ENCODE data around the gene MPP1.
A peak's percentile ranks its signal among the peaks of the same experiment; 100 is the strongest.

Gene MPP1

DNA sequence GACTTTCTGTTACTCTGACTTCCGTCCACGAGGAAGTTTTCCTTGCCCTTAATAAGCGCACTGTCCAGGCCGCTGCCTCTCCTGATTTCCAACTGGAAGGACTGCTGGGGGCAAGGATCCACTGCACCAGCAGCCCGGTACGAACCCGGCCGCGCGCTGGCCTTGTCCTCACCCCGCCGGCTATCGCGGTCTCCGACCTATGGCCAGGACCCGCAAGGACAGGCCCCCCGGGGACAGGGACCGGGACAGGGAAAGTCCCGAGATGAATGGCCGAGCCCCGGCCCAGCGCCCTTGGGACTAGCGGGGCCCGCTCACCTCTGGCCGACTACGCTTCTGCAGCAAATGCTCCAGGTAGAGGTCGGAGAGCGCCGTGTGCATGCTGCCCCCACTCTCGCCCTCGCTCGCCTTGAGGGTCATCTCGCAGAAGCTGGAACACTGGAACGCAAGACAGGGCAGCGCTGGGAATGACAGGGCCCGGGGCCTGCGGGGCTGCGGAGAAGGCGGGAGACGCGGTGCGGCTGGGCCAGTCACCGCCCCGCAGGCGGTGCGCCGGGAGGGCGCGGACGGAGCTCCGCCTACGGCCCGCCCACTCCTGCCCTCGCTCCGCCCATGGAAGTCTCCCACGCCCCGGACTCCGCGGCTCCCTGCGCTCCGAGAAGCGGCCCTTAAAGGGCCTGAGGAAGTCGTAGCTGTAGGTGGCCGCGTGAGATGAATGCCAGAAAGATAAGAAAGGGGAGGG, at the start of gene MPP1:
Gene MPP1, minus strand, starts transcription at position 529 of the 739 bp plus-strand sequence. Its CDS starts 112 bp downstream, at position 417.
- no peak for TF ChIP-seq Cebpa-rat (IDR thresholded peaks at IDR 0.05)
- Histone ChIP-seq H3K4me2 (peak within 1 kb of the TSS; percentile 75 to 93 (median 81)), H3K4me3 (peak within 1 kb of the TSS; percentile 72 to 79 (median 75)), H3K27ac (peak within 1 kb of the TSS; percentile 53 to 88 (median 62); a peak in 21 of 22 replicates), H3K36me3 (no peaks in the 10 kb centered on the region), H3K9ac (peak within 1 kb of the TSS; percentile 70 to 92 (median 79)), H3K27me3 (peaks cover 36 to 83% (median 80%) of the 10 kb centered on the region in 11 experiments; a peak in 21 of 22 replicates), H3K4me1 (peaks cover 23 to 51% (median 44%) of the 10 kb centered on the region in 10 experiments), H3K9me3 (replicated peaks in 1 of 11) (peaks cover 29 to 54% (median 38%) of the 10 kb centered on the region in 11 experiments), H4K20me1 (no peaks in the 10 kb centered on the region; a peak in 1 of 22 replicates)

DNA sequence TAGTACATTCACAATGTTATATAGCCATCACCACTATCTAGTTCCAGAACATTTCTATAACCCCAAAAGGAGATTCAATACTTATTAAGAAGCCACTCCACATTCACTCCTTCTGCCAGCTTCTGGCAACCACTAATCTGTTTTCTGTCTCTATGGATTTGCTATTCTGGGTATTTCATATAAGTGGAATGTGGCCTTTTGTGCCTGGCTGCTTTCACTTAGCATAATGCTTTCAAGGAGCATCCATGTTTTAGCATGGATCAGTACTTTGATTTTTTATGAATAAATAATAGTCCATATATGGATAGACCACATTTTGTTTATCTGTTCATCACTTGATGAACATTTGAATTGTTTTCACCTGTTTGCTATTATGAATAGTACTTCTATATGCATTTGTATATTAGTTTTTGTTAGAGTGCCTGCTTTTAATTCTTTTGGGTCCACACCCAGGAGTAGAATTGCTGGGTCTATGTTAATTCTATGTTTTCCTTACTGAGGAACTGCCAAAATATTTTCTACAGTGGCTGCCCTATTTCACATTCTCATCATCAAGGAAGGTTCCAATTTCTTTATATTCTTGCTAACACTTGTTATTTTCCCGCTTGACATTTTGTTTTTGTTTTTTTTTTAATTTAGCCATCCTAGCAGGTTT, 45.8 kb upstream of the MPP1 start:
- Histone ChIP-seq H3K9ac (no peak overlapping the region), H3K4me3 (no peak overlapping the region), H3K27ac (no peak overlapping the region)

DNA sequence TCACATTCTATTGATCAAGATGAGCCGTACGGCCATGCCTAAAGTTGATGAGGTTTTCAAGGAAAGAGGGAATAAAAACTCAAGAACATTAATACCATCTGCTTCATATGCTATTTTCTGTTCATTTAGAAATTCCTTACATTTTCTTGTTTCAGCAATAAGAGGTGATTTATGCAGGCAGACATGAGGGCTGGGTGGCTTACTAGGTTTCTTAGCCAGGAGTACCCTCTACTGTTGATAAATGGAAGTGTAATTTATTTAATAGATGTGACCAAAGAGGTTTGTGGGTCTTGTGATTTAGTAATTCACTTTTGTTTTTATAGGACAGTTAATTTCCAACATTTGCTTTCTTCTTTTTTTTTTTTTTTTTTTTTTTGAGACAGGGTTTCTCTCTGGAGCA, 35.6 kb upstream of the MPP1 start:
- no peak overlapping the region for H3K27ac ChIP-seq
- no peaks in the 10 kb centered on the region for H3K36me3 ChIP-seq
- H4K20me1 ChIP-seq: no peaks in the 10 kb centered on the region; a peak in 1 of 22 replicates
- H3K4me3 ChIP-seq: no peak overlapping the region
- peaks cover 25 to 42% (median 34%) of the 10 kb centered on the region in 11 experiments for H3K27me3 ChIP-seq
- H3K4me1 ChIP-seq: peaks cover 0 to 5% (median 0%) of the 10 kb centered on the region in 10 experiments; a peak in 1 of 20 replicates
- no peaks in the 10 kb centered on the region for H3K9me3 ChIP-seq (replicated peaks in 1 of 11)
- H3K4me2 ChIP-seq: no peak overlapping the region
- H3K9ac ChIP-seq: no peak overlapping the region
- TF ChIP-seq Cebpa-rat (IDR thresholded peaks at IDR 0.05): no peak

More for the DNA sequence above, 45.8 kb upstream of the MPP1 start:
- Histone ChIP-seq H3K9me3 (replicated peaks in 1 of 11) (peaks cover 16 to 32% (median 24%) of the 10 kb centered on the region in 11 experiments), H3K4me1 (no peaks in the 10 kb centered on the region), H3K4me2 (no peak overlapping the region), H3K36me3 (no peaks in the 10 kb centered on the region), H4K20me1 (no peaks in the 10 kb centered on the region), H3K27me3 (peaks cover 10 to 52% (median 35%) of the 10 kb centered on the region in 11 experiments; a peak in 19 of 22 replicates)
- no peak for TF ChIP-seq Cebpa-rat (IDR thresholded peaks at IDR 0.05)

DNA sequence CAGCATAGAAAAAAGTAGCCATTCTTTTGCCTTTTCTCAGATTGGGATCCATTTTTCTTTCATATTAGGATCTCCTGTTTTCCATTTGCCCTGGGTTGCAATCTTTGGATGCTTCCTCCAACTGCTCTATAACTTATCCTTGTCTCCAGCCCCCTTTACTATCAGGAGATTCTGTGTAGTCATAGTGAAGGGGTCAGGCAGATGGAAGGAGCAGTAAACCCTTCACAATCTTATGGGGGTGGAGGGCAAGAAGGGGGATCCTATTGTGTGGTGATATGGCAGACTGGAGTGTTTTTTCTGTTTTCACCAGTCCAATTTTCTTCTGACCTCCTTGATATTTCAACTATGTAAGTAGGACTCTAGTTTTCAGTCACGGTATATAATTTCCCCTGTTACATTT, 30.9 kb upstream of the MPP1 start:
- Histone ChIP-seq H3K4me1 (peaks cover 0 to 5% (median 0%) of the 10 kb centered on the region in 10 experiments; a peak in 1 of 20 replicates), H4K20me1 (no peaks in the 10 kb centered on the region; a peak in 1 of 22 replicates), H3K9me3 (replicated peaks in 1 of 11) (no peaks in the 10 kb centered on the region), H3K4me3 (no peak overlapping the region), H3K36me3 (no peaks in the 10 kb centered on the region), H3K27me3 (peaks cover 55 to 87% (median 79%) of the 10 kb centered on the region in 11 experiments), H3K27ac (no peak overlapping the region), H3K4me2 (no peak overlapping the region), H3K9ac (no peak overlapping the region)
- TF ChIP-seq Cebpa-rat (IDR thresholded peaks at IDR 0.05): no peak

DNA sequence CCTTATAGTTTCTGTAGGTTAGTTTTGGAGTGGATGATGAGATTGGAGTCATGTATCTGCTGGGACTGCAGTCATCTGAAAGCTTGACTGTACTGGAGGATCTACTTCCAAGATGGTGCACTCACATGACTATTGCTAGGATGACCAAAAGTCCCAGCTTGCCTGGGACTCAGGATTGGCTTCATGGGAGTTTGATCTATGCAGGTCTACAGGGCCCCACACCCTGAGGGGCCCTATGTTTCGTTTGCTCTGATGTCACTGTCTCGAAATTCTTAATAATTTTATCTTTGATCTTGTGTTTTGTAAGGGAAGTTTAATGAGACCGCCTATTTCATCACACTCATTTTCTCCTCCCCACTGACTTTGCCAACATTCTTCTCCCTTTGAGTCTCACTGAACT, 29.3 kb upstream of the MPP1 start, which contains the start of gene SMIM9:
Gene SMIM9, minus strand, starts transcription at position 101 of the 400 bp plus-strand sequence. CDS start 3,806 bp downstream, outside the sequence.
- Histone ChIP-seq H3K4me2 (no peak within 1 kb of the TSS), H3K9me3 (replicated peaks in 1 of 11) (no peaks in the 10 kb centered on the region), H3K27ac (no peak within 1 kb of the TSS), H4K20me1 (no peaks in the 10 kb centered on the region; a peak in 1 of 22 replicates), H3K36me3 (no peaks in the 10 kb centered on the region), H3K27me3 (peaks cover 65 to 91% (median 86%) of the 10 kb centered on the region in 11 experiments), H3K4me1 (peaks cover 0 to 5% (median 0%) of the 10 kb centered on the region in 10 experiments; a peak in 1 of 20 replicates), H3K9ac (no peak within 1 kb of the TSS), H3K4me3 (no peak within 1 kb of the TSS)
- TF ChIP-seq Cebpa-rat (IDR thresholded peaks at IDR 0.05): no peak

DNA sequence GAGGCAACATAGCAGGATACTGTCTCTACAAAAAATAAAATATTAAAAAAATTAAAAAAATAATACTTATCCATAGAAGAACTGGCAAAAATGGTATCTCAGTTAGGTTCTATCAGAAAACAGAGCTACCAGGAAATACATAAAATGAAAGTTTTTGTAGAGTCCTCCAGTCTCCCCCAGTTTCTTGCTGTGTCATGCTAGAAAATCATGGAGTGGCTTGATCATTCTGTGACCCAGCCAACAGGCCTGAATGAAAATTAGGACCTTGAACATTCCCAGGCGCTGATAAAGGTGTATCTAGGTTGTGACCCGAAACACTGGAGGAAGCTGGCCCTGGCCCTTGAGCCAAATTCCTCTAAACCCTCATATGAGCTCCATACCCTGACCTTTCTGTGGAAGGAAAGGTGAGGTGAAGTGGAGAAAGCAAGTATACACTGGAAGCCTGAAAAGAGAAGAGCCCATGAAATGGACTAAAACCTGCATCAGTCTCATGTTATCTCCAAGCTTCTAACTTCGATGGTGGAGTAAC, 28.5 kb upstream of the MPP1 start:
- no peak overlapping the region for H3K4me3 ChIP-seq
- no peak for TF ChIP-seq Cebpa-rat (IDR thresholded peaks at IDR 0.05)
- H4K20me1 ChIP-seq: no peaks in the 10 kb centered on the region; a peak in 1 of 22 replicates
- no peak overlapping the region for H3K27ac ChIP-seq
- H3K27me3 ChIP-seq: peaks cover 71 to 97% (median 92%) of the 10 kb centered on the region in 11 experiments
- H3K4me2 ChIP-seq: no peak overlapping the region
- H3K4me1 ChIP-seq: peaks cover 0 to 5% (median 0%) of the 10 kb centered on the region in 10 experiments; a peak in 1 of 20 replicates
- H3K36me3 ChIP-seq: no peaks in the 10 kb centered on the region
- H3K9ac ChIP-seq: no peak overlapping the region
- no peaks in the 10 kb centered on the region for H3K9me3 ChIP-seq (replicated peaks in 1 of 11)

DNA sequence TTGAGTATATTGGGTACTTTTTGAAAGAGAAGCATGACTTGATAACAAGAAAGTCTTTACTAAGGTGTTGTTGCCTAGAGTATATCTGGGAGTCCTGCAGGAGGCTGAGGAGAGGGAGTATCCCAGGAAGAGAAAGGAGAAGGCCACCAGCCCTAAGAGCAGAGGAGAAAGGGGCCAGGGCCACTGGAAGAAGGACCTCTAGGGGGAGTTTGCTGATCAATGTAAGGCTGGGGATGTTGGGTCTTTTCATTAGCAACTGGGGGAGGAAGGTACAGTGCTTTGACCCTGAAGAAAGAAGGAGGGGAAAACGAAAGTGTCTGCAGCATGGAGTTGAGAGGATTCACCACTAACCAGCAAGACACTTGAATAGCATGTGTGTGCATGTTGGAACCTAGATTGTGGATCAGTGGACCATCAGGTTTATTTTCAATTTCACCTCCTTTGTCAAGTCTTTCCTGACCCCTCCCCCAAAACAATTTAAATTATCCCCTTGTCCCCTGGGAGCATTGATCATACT, 24.7 kb upstream of the MPP1 start:
- Histone ChIP-seq H3K36me3 (no peaks in the 10 kb centered on the region), H3K4me3 (no peak overlapping the region), H4K20me1 (no peaks in the 10 kb centered on the region; a peak in 1 of 22 replicates), H3K27ac (no peak overlapping the region), H3K9ac (no peak overlapping the region), H3K9me3 (replicated peaks in 1 of 11) (0 out of 22 replicates have a peak, but pooled peaks cover 0 to under 1% (median 0%) of the 10 kb centered on the region in 11 experiments), H3K4me2 (no peak overlapping the region), H3K27me3 (peaks cover 63 to 87% (median 82%) of the 10 kb centered on the region in 11 experiments), H3K4me1 (peaks cover 0 to 14% (median 10%) of the 10 kb centered on the region in 10 experiments; a peak in 10 of 20 replicates)
- TF ChIP-seq Cebpa-rat (IDR thresholded peaks at IDR 0.05): no peak

DNA sequence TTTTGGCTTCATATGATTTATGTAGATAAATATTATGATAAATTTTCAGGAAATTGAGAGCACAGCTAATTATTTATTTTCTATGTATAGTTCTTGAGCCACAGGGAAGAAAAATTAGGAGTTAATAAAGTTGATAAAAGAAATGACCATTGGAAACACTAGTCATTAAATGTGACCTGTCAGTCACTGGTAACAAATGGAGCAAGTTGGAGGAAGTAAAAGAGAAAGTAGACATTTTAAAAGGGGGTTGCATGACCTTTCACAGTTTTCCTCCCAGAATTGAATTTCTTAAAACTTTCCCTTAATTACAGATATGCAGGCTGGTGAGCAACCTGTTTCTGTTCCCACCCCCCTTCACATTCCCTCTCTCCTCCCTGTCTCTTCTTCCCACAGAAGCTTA, 23.8 kb upstream of the MPP1 start:
- no peak overlapping the region for H3K9ac ChIP-seq
- peaks cover 0 to 14% (median 10%) of the 10 kb centered on the region in 10 experiments; a peak in 10 of 20 replicates for H3K4me1 ChIP-seq
- no peak overlapping the region for H3K4me3 ChIP-seq
- no peak for TF ChIP-seq Cebpa-rat (IDR thresholded peaks at IDR 0.05)
- 0 out of 22 replicates have a peak, but pooled peaks cover 0 to 6% (median 0%) of the 10 kb centered on the region in 11 experiments for H3K9me3 ChIP-seq (replicated peaks in 1 of 11)
- H3K27me3 ChIP-seq: peaks cover 60 to 84% (median 76%) of the 10 kb centered on the region in 11 experiments
- H3K4me2 ChIP-seq: no peak overlapping the region
- H4K20me1 ChIP-seq: no peaks in the 10 kb centered on the region; a peak in 1 of 22 replicates
- H3K27ac ChIP-seq: no peak overlapping the region
- no peaks in the 10 kb centered on the region for H3K36me3 ChIP-seq
